Measurements from ENCODE around the gene GRHL1.
"Not testable (repeated sequence)": the region's sequence is repeated elsewhere in the genome, so short reads cannot be mapped to it uniquely, and the experiment has no call there.

GRHL1 gene

GRCh38 chr2:9951522-9952285 lies at the start of gene GRHL1:
GRHL1 (plus strand) TSS chr2:9951693; CDS start chr2:9951834, 141 bp downstream.
- peak; percentile 88 for DNase-seq

- no peak for DNase-seq
These were observed 46.1 kb upstream of the GRHL1 start for GRCh38 chr2:9905413-9905812.

GRCh38 chr2:9907402-9907801 lies 44.1 kb upstream of the GRHL1 start:
- DNase-seq, result no peak

- peak; percentile 8 for DNase-seq
These were observed 42.9 kb upstream of the GRHL1 start for GRCh38 chr2:9908639-9909038.

- DNase-seq, result no peak
These were observed 42.4 kb upstream of the GRHL1 start for GRCh38 chr2:9909106-9909505.

GRCh38 chr2:9910699-9911098 lies 40.8 kb upstream of the GRHL1 start:
- no peak for DNase-seq

GRCh38 chr2:9912468-9912867 lies 39.0 kb upstream of the GRHL1 start:
- no peak for DNase-seq

GRCh38 chr2:9914384-9915065 lies 37.0 kb upstream of the GRHL1 start:
- DNase-seq, result no peak

- DNase-seq, result no peak
These were observed 33.2 kb upstream of the GRHL1 start for GRCh38 chr2:9918275-9918674.

- no peak for DNase-seq
These were observed 32.0 kb upstream of the GRHL1 start for GRCh38 chr2:9919512-9919911.

GRCh38 chr2:9927020-9927419 lies 24.5 kb upstream of the GRHL1 start:
- not testable (repeated sequence) for DNase-seq

- no peak for DNase-seq
These were observed 14.2 kb upstream of the GRHL1 start for GRCh38 chr2:9937258-9937657.

GRCh38 chr2:9937968-9938367 lies 13.5 kb upstream of the GRHL1 start:
- DNase-seq, result no peak

- DNase-seq, result no peak
These were observed 11.7 kb upstream of the GRHL1 start for GRCh38 chr2:9939587-9940485.

- no peak for DNase-seq
These were observed 10.1 kb upstream of the GRHL1 start for GRCh38 chr2:9941196-9941995.

- no peak for DNase-seq
These were observed 9.5 kb upstream of the GRHL1 start for GRCh38 chr2:9941996-9942390.

- no peak for DNase-seq
These were observed 7.1 kb upstream of the GRHL1 start for GRCh38 chr2:9944330-9944758.

GRCh38 chr2:9945596-9945995 lies 5.9 kb upstream of the GRHL1 start:
- DNase-seq, result no peak

- no peak for DNase-seq
These were observed 5.4 kb upstream of the GRHL1 start for GRCh38 chr2:9946076-9946475.

GRCh38 chr2:9946818-9947217 lies 4.7 kb upstream of the GRHL1 start:
- DNase-seq, result no peak

- no peak for DNase-seq
These were observed 2.8 kb upstream of the GRHL1 start for GRCh38 chr2:9948721-9949120.

GRCh38 chr2:9949239-9949991 lies 2.1 kb upstream of the GRHL1 start:
- no peak for DNase-seq
